Brain pericyte (primary cell): Measurements from ENCODE around the gene IL17RD.
A peak's percentile ranks its signal among the peaks of the same experiment; 100 is the strongest.

Experiments
- DNase-seq: peaks from one replicate; pipeline ENCODE4 v3.0.0-alpha.2; 2012; ENCODE audit warnings: low read depth, low spot score

The IL17RD gene

GRCh38 chr3:57130571-57131209, 34.5 kb downstream of the IL17RD start:
- no peak for DNase-seq

- no peak for DNase-seq
Measured at GRCh38 chr3:57128826-57129667, 36.1 kb downstream of the IL17RD start.

- DNase-seq: no peak
Measured at GRCh38 chr3:57127891-57128518, 37.1 kb downstream of the IL17RD start.

- DNase-seq: no peak
Measured at GRCh38 chr3:57126244-57126643, 38.9 kb downstream of the IL17RD start.

GRCh38 chr3:57120451-57121174, 44.5 kb downstream of the IL17RD start:
- no peak for DNase-seq

GRCh38 chr3:57120040-57120439, 45.1 kb downstream of the IL17RD start:
- DNase-seq: no peak

- no peak for DNase-seq
Measured at GRCh38 chr3:57118254-57118653, 46.9 kb downstream of the IL17RD start.

GRCh38 chr3:57116501-57116900, 48.7 kb downstream of the IL17RD start:
- DNase-seq: no peak

- no peak for DNase-seq
Measured at GRCh38 chr3:57112206-57112605, 52.9 kb downstream of the IL17RD start.

- no peak for DNase-seq
Measured at GRCh38 chr3:57110798-57111197, 54.4 kb downstream of the IL17RD start.

GRCh38 chr3:57110214-57110613, 54.9 kb downstream of the IL17RD start:
- no peak for DNase-seq

- DNase-seq: no peak
Measured at GRCh38 chr3:57109437-57110199, 55.5 kb downstream of the IL17RD start.

- no peak for DNase-seq
Measured at GRCh38 chr3:57108684-57109083, 56.5 kb downstream of the IL17RD start.

- no peak for DNase-seq
Measured at GRCh38 chr3:57105585-57105984, 59.6 kb downstream of the IL17RD start.

GRCh38 chr3:57100046-57100695, 65.0 kb downstream of the IL17RD start:
- DNase-seq: peak; percentile 45

- DNase-seq: no peak
Measured at GRCh38 chr3:57098418-57099310, 66.5 kb downstream of the IL17RD start.

- DNase-seq: no peak
Measured at GRCh38 chr3:57097536-57097935, 67.6 kb downstream of the IL17RD start.

- DNase-seq: no peak
Measured at GRCh38 chr3:57095363-57095762, 69.8 kb downstream of the IL17RD start.

- DNase-seq: no peak
Measured at GRCh38 chr3:57094575-57094974, 70.6 kb downstream of the IL17RD start.
